Type B pancreatic cell (in vitro differentiated cells): ENCODE data around the gene PALMD. TPM values are rescaled to one million over a fixed set of nuclear protein-coding genes. Genes with fewer than 3 reads are reported as not detected.

Experiments used
- DNase-seq: peaks from one replicate; pipeline ENCODE4 v3.0.0; 2021; ENCODE audit warnings: mixed read lengths; ENCODE audit not compliant: unreplicated experiment; ENCODE audit errors: extremely low spot score
- H3K27ac Mint-ChIP-seq: 2 replicates; pipeline ENCODE4 v1.8.0; 2021; ENCODE audit warnings: mild to moderate bottlenecking, mixed read lengths
- H3K27me3 Mint-ChIP-seq: 2 replicates; pipeline ENCODE4 v1.8.0; 2021; ENCODE audit warnings: mixed read lengths
- H3K36me3 Mint-ChIP-seq: 2 replicates; pipeline ENCODE4 v1.8.0; 2021; ENCODE audit warnings: mixed read lengths
- H3K4me1 Mint-ChIP-seq: one replicate; pipeline ENCODE4 v1.8.0; 2021; ENCODE audit warnings: mixed read lengths; ENCODE audit not compliant: unreplicated experiment
- H3K4me3 Mint-ChIP-seq: 2 replicates; pipeline ENCODE4 v1.8.0; 2021; ENCODE audit warnings: mild to moderate bottlenecking, mixed read lengths
- H3K9me3 Mint-ChIP-seq: 2 replicates; pipeline ENCODE4 v1.8.0; 2021; ENCODE audit warnings: mixed read lengths
- total RNA-seq: library from RNA; stranded (reverse); gene quantifications from 2 replicates; pipeline ENCODE4 v1.2.1, GENCODE V29; 2021; ENCODE audit warnings: low replicate concordance
- TF ChIP-seq, protein P1 (sequence below): fragments of 200-600 bp; sonication (generic); conservative IDR thresholded peaks from 2 replicates; pipeline ENCODE4 v1.5.0; 2021; ENCODE audit warnings: antibody characterized with exemption, mild to moderate bottlenecking

Gene PALMD
- total RNA-seq, 1 donor from 2014 or later = 2.0 TPM

DNA sequence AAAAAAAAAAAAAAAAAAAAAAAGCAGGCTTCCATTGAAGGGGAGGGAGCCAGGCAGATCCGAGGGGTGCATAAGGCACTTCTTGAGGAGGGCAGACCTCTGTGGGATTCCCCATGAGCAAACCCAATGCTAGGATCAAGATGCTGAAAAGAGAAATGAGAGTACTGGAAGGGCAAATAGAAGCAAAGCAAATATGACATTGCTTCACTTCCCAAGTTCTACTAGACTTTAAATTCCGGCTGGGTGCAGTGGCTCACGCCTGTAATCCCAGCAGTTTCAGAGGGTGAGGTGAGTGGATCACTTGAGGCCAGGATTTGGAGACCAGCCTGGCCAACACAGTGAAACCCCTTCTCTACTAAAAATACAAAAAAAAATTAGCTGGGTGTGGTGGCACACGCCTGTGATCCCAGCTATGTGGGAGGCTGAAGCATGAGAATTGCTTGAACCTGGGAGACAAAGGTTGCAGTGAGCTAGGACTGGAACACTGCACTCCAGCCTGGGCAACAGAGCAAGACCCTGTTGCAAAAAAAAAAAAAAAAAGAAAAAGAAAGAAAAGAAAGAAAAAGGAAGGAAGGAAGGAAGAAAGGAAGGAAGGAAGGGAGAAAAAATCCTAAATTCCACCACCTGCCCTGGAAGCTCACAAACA is 23.1 kb upstream of the PALMD start:
- DNase-seq = no peak
- H3K4me1 Mint-ChIP-seq = no peaks in the 10 kb centered on the region
- H3K9me3 Mint-ChIP-seq = peaks cover 3% of the 10 kb centered on the region

DNA sequence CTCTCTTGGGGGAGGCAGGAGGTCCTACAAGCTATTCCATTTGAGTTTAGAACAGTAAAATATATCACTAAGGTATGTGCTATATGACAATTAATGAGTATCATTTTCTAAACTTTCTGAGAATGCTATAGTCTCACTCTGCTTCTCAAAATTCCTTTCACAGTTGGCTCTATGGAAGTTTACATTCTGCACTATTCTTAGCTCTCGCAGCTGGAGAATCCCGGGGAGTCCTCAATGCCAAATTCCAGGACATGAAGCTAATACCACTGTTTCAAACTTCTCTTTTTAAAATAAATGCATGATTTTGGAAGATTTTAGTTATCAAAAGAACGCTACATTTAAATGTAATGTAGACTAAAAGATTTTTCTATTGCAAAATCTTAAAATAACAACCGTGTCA is 22.4 kb upstream of the PALMD start:
- no peaks in the 10 kb centered on the region for H3K27me3 Mint-ChIP-seq
- H3K27ac Mint-ChIP-seq = no peak overlapping the region
- TF ChIP-seq, protein P1, sequence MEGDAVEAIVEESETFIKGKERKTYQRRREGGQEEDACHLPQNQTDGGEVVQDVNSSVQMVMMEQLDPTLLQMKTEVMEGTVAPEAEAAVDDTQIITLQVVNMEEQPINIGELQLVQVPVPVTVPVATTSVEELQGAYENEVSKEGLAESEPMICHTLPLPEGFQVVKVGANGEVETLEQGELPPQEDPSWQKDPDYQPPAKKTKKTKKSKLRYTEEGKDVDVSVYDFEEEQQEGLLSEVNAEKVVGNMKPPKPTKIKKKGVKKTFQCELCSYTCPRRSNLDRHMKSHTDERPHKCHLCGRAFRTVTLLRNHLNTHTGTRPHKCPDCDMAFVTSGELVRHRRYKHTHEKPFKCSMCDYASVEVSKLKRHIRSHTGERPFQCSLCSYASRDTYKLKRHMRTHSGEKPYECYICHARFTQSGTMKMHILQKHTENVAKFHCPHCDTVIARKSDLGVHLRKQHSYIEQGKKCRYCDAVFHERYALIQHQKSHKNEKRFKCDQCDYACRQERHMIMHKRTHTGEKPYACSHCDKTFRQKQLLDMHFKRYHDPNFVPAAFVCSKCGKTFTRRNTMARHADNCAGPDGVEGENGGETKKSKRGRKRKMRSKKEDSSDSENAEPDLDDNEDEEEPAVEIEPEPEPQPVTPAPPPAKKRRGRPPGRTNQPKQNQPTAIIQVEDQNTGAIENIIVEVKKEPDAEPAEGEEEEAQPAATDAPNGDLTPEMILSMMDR = no peak
- H3K4me1 Mint-ChIP-seq = no peaks in the 10 kb centered on the region
- no peaks in the 10 kb centered on the region for H3K9me3 Mint-ChIP-seq
- H3K36me3 Mint-ChIP-seq = no peaks in the 10 kb centered on the region
- DNase-seq = no peak
- H3K4me3 Mint-ChIP-seq = no peak overlapping the region

More for the DNA sequence above, 23.1 kb upstream of the PALMD start:
- no peak overlapping the region for H3K27ac Mint-ChIP-seq
- H3K36me3 Mint-ChIP-seq = no peaks in the 10 kb centered on the region
- H3K27me3 Mint-ChIP-seq = no peaks in the 10 kb centered on the region
- TF ChIP-seq, protein P1 = no peak
- no peak overlapping the region for H3K4me3 Mint-ChIP-seq

GRCh38 chr1:99627615-99628014 is 18.3 kb upstream of the PALMD start:
- H3K36me3 Mint-ChIP-seq = no peaks in the 10 kb centered on the region
- H3K27me3 Mint-ChIP-seq = no peaks in the 10 kb centered on the region
- H3K9me3 Mint-ChIP-seq = no peaks in the 10 kb centered on the region
- H3K27ac Mint-ChIP-seq = no peak overlapping the region
- DNase-seq = no peak
- no peaks in the 10 kb centered on the region for H3K4me1 Mint-ChIP-seq
- TF ChIP-seq, protein P1 = no peak
- H3K4me3 Mint-ChIP-seq = no peak overlapping the region

DNA sequence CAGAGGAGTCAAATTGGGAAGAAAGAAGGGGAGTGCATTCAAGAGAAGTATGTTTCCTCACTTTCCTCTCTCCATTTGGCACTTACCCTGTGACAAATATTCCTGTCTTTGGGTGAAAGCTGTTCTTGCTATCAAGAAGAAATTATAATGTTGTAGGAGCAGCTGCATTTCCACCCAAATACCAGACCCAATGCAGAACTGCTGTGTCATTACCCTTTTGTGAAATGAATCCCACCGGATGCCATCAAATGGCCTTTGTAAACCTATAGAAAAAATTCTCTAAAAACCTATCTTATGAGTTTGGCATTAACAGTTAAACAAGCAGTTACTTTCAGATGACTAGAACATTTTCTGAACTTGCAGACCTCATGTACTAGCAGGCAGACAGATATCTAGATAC is 16.7 kb upstream of the PALMD start:
- Mint-ChIP-seq H3K36me3 (no peaks in the 10 kb centered on the region), H3K27me3 (no peaks in the 10 kb centered on the region)
- no peak for DNase-seq

GRCh38 chr1:99634971-99635624 is 10.8 kb upstream of the PALMD start:
- H3K4me1 Mint-ChIP-seq = peaks cover 7% of the 10 kb centered on the region
- no peak overlapping the region for H3K4me3 Mint-ChIP-seq

More for the DNA sequence above, 16.7 kb upstream of the PALMD start:
- Mint-ChIP-seq H3K4me1 (no peaks in the 10 kb centered on the region), H3K9me3 (no peaks in the 10 kb centered on the region), H3K4me3 (no peak overlapping the region), H3K27ac (no peak overlapping the region)
- TF ChIP-seq, protein P1 = no peak

More at GRCh38 chr1:99634971-99635624, 10.8 kb upstream of the PALMD start:
- H3K9me3 Mint-ChIP-seq = no peaks in the 10 kb centered on the region
- H3K36me3 Mint-ChIP-seq = no peaks in the 10 kb centered on the region
- TF ChIP-seq, protein P1 = no peak
- no peak overlapping the region for H3K27ac Mint-ChIP-seq
- no peaks in the 10 kb centered on the region for H3K27me3 Mint-ChIP-seq
- DNase-seq = no peak
